ENCODE results near the gene PLEKHH2.
"Not testable (repeated sequence)": the region's sequence is repeated elsewhere in the genome, so short reads cannot be mapped to it uniquely, and the experiment has no call there.

PLEKHH2 gene

GRCh38 chr2:43637030-43637803, at the start of gene PLEKHH2:
Gene PLEKHH2, plus strand, starts transcription at chr2:43637260. Its CDS starts 7,414 bp downstream, at chr2:43644674.
- DNase-seq = peak; percentile 78

DNA sequence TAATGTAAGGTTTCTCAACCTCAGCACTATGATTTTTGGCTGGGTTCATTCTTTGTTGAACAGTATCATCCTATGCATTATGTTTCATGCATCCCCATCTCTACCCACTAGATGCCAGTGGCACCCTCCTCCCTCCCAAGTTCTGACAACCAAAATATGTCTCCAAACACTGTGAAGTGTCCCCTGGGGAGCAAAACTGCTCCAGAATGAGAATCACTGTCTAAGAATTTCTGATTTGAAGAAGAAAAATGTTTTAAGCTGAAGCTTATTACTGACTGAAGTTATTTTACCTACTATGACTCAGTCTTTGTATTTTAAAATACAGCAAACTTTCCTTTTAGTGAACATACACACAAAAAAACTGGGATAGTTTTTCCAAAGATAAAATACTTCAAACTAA, 44.6 kb upstream of the PLEKHH2 start:
- peak; percentile 20 for DNase-seq

- DNase-seq = no peak
Observed at GRCh38 chr2:43593254-43593653, 43.8 kb upstream of the PLEKHH2 start.

- no peak for DNase-seq
Observed at GRCh38 chr2:43594875-43595274, 42.2 kb upstream of the PLEKHH2 start.

- peak; percentile 99 for DNase-seq
Observed at GRCh38 chr2:43595603-43596412, 41.3 kb upstream of the PLEKHH2 start, which contains the start of gene THADA. Gene THADA, minus strand, starts transcription at chr2:43596038. Its CDS starts 3,646 bp downstream, at chr2:43592392.

DNA sequence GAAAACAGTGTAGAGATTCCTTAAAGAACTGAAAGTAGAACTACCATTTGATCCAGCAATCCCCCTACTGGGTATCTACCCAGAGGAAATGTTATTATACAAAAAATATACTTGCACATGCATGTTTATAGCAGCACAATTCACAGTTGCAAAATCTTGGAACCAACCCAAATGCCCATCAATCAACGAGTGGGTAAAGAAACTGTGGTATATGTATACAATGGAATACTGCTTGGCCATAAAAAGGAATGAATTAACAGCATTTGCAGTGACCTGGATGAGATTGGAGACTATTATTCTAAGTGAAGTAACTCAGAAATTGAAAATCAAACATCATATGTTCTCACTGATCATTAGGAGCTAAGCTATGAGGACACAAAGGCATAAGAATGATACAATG, 36.5 kb upstream of the PLEKHH2 start:
- not testable (repeated sequence) for DNase-seq

DNA sequence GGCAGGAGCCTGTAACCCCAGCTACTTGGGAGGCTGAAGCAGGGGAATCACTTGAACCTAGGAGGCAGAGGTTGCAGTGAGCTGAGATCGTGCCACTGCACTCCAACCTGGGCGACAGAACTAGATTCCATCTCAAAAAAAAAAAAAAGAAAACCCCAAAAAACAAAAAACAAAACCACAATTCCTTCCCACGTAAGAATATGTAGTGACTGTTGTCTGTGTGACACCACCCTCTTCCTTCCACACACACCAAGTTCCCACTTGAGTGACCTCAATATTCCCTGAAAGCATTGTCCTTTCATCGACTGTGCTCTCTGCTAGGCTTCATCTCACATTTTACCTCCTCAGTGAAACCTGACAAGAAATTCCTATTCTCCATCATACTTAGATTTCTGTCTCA, 32.4 kb upstream of the PLEKHH2 start:
- DNase-seq = no peak

DNA sequence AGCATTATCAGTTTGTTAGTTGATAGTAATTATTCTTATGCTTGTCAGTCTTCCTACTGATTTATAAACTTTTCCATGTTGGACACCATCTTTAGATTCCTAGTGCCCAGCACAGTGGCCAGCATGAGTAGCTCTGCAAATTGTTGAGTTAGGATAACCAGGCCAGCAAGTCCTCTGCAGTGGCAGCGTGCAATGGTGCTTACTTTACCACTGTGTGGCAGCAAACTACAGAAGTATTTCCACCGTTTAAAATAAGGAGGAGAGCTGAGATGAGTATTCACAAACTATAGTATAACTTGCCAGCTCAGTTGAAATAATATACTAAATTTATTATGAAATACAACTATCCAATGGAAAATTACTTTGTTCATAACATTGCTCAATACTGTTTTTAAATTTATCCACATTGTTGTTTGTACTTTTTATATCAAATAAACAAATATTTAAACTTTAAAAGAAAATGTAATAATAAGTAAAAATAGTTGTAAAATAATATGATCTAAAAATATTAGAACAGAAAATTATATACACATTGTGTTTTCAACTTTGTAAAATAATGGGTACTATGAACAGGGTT, 31.9 kb upstream of the PLEKHH2 start:
- DNase-seq = peak; percentile 68

GRCh38 chr2:43605851-43606250, 31.2 kb upstream of the PLEKHH2 start:
- no peak for DNase-seq

DNA sequence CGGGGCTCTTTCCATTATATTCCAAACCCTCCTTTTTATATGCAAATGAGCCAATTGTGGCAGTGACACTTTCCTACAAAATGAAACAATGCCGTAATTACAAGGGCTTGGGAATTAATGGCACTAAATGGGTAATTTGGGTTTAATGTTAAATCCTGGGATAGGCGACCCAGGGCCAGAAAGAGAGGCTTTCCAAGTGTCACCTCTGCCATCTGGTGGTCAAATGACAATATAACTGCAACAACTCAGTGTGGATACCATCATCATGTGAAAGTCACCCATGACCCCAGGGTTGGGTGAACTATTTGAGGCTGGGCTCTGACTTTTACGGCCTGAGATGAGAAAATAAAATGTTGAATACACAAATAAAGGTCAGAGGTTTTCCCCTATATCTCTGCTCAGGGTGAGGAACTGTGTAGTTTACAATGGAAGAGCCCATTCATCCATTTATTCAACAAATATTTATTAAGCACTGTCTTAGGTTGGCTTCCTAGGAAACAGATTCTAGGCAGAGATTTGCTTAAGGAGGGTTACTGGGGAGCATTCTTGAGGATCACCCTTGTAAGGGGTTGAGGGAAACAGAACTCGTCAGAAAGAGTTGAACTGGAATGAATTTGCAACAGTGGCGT, 27.7 kb upstream of the PLEKHH2 start:
- DNase-seq = peak; percentile 72

- no peak for DNase-seq
Observed at GRCh38 chr2:43610361-43610760, 26.7 kb upstream of the PLEKHH2 start.

DNA sequence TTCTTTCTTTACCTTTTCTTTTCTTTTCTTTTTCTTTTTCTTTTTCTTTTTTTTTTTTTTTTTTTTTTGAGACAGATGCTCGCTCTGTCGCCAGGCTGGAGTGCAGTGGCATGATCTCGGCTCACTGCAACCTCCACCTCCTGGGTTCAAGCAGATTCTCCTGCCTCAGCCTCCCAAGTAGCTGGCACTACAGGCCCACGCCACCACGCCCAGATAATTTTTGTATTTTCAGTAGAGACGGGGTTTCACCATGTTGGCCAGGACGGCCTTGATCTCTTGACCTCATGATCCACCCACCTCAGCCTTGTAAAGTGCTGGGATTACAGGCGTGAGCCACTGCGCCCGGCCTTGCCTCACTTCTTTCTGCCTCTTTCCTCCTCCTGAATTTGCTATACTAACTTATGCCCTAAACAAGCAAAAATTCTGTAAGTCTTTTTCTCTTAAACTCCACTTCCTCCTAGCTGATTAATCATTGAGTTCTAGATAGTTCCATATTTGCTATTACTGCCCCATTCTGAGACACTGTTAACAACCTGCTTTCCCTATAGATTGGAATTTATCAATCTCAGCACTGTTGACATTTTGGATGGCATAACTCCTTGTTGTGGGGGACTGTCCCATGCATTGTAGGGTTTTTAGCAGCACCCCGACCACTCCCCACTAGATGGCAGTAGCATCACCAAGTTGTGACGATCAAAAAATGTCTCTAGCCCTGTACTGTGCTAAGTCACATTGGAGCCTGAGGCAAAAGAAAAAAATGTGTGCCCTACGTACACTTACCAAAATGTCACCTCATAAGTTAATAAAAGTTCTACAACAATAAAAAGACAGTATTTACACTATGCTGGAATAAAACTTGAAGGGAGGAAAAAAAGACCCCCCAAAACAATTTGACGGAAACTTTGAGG, 24.8 kb upstream of the PLEKHH2 start:
- peak; percentile 81 for DNase-seq

DNA sequence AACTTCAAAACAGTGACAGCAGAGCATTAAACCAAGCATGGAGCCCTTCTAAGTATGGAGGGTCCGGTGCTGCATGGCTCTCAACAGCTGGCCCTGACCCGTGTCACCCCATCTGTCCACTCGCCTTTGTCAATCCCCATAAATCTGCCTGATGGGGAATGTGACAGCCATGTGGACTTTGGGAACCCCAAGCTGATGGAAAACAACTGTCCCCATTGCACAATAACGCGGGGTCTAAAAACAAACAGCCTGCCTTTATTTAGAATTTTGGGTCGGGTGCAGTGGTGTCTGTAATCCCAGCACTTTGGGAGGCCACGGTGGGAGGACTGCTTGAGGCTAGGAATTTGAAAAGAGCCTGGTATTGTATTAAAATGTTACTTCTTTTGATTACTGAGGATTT, 24.1 kb upstream of the PLEKHH2 start:
- DNase-seq = no peak

- no peak for DNase-seq
Observed at GRCh38 chr2:43616967-43617680, 19.9 kb upstream of the PLEKHH2 start.

DNA sequence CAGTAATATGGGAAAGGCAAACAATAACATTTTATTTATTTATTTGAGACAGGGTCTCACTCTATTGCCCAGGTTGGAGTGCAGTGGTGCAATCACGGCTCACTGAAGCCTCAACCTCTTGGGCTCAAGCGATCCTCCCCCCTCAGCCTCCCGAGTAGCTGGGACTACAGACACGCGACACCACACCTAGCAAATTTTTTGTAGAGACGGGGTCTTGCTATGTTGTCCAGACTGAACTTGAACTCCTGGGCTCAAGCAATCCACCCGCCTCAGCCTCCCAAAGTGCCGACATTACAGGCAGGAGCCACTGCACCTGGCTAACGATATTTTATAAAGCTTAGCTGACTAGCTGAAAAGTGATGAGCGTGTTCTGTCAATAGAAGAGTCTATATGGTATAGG, 17.5 kb upstream of the PLEKHH2 start:
- DNase-seq = no peak

DNA sequence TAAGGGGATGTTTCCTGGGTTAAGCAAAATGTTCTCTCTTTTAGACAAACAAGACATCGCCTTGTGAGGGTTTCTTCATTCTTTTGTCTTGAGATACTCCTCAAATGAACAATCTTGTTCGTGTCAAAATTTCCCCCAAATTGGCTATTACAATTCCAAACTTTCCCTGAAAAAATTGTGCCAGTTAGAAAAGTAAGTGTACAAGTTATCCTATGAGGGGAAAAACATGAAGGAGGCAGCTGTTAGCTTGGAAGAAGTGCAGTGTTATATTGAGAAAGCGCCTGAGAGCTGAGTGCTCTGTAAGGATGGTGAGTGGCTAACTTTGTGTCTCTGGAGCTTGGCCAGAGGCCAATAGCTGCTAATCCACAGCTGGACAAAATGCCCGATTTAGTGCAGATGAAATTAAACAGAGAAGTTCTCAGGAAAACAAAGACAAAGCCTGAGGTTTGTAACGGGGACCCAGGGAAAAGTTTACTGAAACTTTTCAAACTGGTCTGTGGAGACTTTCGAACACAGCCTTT, 14.1 kb upstream of the PLEKHH2 start:
- no peak for DNase-seq

DNA sequence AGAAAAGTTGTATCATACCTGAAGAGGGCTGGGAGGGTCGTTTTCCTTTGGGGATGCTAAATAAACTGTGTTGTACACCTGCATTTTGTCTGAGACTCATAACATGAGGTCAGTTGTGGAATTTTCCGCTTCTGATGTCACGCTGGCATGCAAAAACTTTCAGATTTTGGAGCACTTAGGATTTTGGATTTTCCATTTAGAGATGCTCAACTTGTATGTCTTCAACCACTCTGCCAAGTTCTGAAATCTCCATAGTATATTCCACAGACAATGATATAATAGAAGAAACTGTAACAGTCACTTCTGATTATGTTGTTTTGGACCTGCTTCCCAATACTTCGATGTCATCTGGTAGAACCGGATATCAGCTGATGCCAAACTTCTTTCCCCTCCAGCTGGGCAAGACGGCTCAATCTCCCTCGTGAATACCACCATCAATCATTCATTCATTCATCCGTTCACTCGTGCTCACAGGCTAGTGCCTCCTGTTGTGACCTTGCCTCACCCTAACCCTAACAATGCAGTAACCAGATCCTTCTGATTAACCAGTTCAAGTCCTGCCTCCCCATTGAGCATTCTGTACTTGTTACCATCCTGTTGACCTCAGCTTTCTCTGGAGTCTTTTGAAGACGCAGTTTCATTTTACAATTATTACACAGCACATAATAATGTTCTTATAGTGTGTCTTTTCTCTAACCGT, 5.3 kb upstream of the PLEKHH2 start:
- no peak for DNase-seq

DNA sequence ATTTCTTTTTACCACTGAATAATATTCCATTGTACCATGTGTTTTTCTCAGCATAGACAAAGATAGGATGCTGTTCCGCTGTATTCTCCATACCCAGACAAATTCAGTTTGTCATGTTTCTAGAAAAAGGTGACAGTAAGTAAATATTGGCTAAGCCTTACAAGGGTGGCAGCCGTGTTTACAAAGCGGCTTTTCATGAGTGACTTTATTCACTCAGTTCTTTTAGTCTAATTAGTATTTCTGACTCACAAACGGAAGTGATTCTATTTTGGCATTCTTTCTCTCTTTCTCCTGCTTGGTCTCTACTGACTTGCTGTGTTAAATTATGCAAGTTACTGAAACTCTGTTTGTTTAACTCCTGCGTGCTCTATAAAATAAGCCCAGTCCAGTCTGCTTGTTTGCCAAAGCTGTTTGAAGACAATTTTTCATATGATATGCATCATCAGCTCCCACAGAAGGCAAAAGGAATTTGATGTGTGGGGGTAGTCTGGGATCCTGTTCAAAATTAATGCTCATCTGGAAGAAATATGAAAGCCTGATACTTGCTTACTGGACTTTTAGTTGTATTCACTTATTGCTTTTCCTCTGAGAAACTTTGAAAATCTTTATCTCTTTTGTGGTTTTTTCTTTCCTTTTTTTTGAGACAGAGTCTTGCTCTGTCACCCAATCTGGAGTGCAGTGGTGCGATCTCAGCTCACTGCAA, 2.3 kb upstream of the PLEKHH2 start:
- DNase-seq = no peak

DNA sequence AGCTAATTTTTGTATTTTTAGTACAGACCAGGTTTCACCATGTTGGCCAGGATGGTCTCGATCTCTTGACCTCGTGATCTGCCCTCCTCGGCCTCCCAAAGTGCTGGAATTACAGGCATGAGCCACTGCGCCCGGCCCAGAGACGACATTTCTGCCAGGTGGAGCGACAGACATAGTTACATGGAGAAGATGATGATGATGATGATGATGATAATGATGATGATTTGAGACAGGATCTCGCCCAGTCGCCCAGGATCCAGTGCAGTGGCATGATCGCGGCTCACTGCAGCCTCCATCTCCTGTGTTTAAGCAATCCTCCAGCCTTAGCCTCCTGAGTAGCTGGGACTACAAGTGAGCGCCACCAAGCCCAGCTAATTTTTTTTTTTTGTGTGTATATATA, 907 bp upstream of the PLEKHH2 start:
- not testable (repeated sequence) for DNase-seq

GRCh38 chr2:43636621-43637020, 439 bp upstream of the PLEKHH2 start:
- DNase-seq = no peak
